ENCODE data around the gene TMCC1. TPM values are rescaled to one million over a fixed set of nuclear protein-coding genes. Genes with fewer than 3 reads are reported as not detected.
"Not testable (repeated sequence)": the region's sequence is repeated elsewhere in the genome, so short reads cannot be mapped to it uniquely, and the experiment has no call there.

TMCC1 gene
- total RNA-seq, 2 donors from 2014 or later, result 21.5 to 34.5 TPM

- Mint-ChIP-seq H3K4me1 (ENCODE audit: low read depth in 2 of 2) (no peaks in the 10 kb centered on the region), H3K27ac (no peak overlapping the region), H3K36me3 (peaks cover 18% of the 10 kb centered on the region), H3K9me3 (peaks cover 7% of the 10 kb centered on the region), H3K4me3 (no peak overlapping the region), H3K27me3 (peaks cover 3 to 8% of the 10 kb centered on the region in 2 donors)
- ATAC-seq (no peak), DNase-seq (ENCODE audit: low spot score) (no peak)
These were observed 24.0 kb upstream of the TMCC1 start for GRCh38 chr3:129917423-129918007.

- DNase-seq (ENCODE audit: low spot score) (no peak), ATAC-seq (no peak)
- H3K27ac Mint-ChIP-seq, result no peak overlapping the region
- H3K4me1 Mint-ChIP-seq (ENCODE audit: low read depth in 2 of 2), result no peaks in the 10 kb centered on the region
- H3K4me3 Mint-ChIP-seq, result no peak overlapping the region
- H3K27me3 Mint-ChIP-seq, result peaks cover 0 to 5% of the 10 kb centered on the region in 2 donors
- peaks cover 7% of the 10 kb centered on the region for H3K9me3 Mint-ChIP-seq
- H3K36me3 Mint-ChIP-seq, result peaks cover 18% of the 10 kb centered on the region
These were observed 20.1 kb upstream of the TMCC1 start for GRCh38 chr3:129913618-129914017.

GRCh38 chr3:129911261-129911861 lies 17.9 kb upstream of the TMCC1 start:
- Mint-ChIP-seq H3K4me3 (no peak overlapping the region), H3K9me3 (peaks cover 3% of the 10 kb centered on the region), H3K4me1 (ENCODE audit: low read depth in 2 of 2) (no peaks in the 10 kb centered on the region), H3K27ac (no peak overlapping the region), H3K27me3 (peaks cover 0 to 5% of the 10 kb centered on the region in 2 donors), H3K36me3 (peaks cover 13% of the 10 kb centered on the region)
- ATAC-seq (no peak), DNase-seq (ENCODE audit: low spot score) (no peak)

GRCh38 chr3:129909235-129909634 lies 15.7 kb upstream of the TMCC1 start:
- H3K27ac Mint-ChIP-seq; DNase-seq (ENCODE audit: low spot score); H3K4me1 Mint-ChIP-seq (ENCODE audit: low read depth in 2 of 2); ATAC-seq; H3K27me3 Mint-ChIP-seq; H3K4me3 Mint-ChIP-seq: not testable (repeated sequence)
- peaks cover 26% of the 10 kb centered on the region for H3K36me3 Mint-ChIP-seq
- H3K9me3 Mint-ChIP-seq, result peaks cover 18% of the 10 kb centered on the region

- Mint-ChIP-seq H3K4me3 (no peak overlapping the region), H3K9me3 (peaks cover 18% of the 10 kb centered on the region), H3K27ac (no peak overlapping the region), H3K4me1 (ENCODE audit: low read depth in 2 of 2) (no peaks in the 10 kb centered on the region), H3K27me3 (peaks cover 0 to 3% of the 10 kb centered on the region in 2 donors), H3K36me3 (peaks cover 32% of the 10 kb centered on the region)
- DNase-seq (ENCODE audit: low spot score) (no peak), ATAC-seq (no peak)
These were observed 14.9 kb upstream of the TMCC1 start for GRCh38 chr3:129908417-129908816.

GRCh38 chr3:129901272-129901671 lies 7.8 kb upstream of the TMCC1 start:
- not testable (repeated sequence) for H3K4me3 Mint-ChIP-seq; H3K27me3 Mint-ChIP-seq; H3K4me1 Mint-ChIP-seq (ENCODE audit: low read depth in 2 of 2); ATAC-seq; DNase-seq (ENCODE audit: low spot score); H3K27ac Mint-ChIP-seq
- peaks cover 25% of the 10 kb centered on the region for H3K36me3 Mint-ChIP-seq
- H3K9me3 Mint-ChIP-seq, result peaks cover 14% of the 10 kb centered on the region

- DNase-seq (ENCODE audit: low spot score), result no peak
- H3K27me3 Mint-ChIP-seq, result peaks cover 0 to 3% of the 10 kb centered on the region in 2 donors
- H3K4me1 Mint-ChIP-seq (ENCODE audit: low read depth in 2 of 2), result peaks cover 7 to 18% of the 10 kb centered on the region in 2 donors
- no peaks in the 10 kb centered on the region for H3K9me3 Mint-ChIP-seq
- H3K27ac Mint-ChIP-seq, result no peak overlapping the region
- H3K36me3 Mint-ChIP-seq, result no peaks in the 10 kb centered on the region
- no peak for ATAC-seq
- H3K4me3 Mint-ChIP-seq, result no peak overlapping the region
These were observed 3.5 kb upstream of the TMCC1 start for GRCh38 chr3:129897026-129897425.

- H3K4me3 Mint-ChIP-seq, result peak overlapping the region; percentile 85
- ATAC-seq (peak; percentile 90 to 92), DNase-seq (ENCODE audit: low spot score) (peak; percentile 88)
- H3K4me1 Mint-ChIP-seq (ENCODE audit: low read depth in 2 of 2), result peaks cover 27 to 40% of the 10 kb centered on the region in 2 donors
- H3K36me3 Mint-ChIP-seq, result no peaks in the 10 kb centered on the region
- H3K27ac Mint-ChIP-seq, result peak overlapping the region; percentile 79 to 87
- H3K9me3 Mint-ChIP-seq, result no peaks in the 10 kb centered on the region
- H3K27me3 Mint-ChIP-seq, result peaks cover 0 to 3% of the 10 kb centered on the region in 2 donors
These were observed 492 bp downstream of the TMCC1 start for GRCh38 chr3:129892857-129893580.

GRCh38 chr3:129892486-129892856 lies 1.0 kb downstream of the TMCC1 start:
- peaks cover 27 to 43% of the 10 kb centered on the region in 2 donors for H3K4me1 Mint-ChIP-seq (ENCODE audit: low read depth in 2 of 2)
- DNase-seq (ENCODE audit: low spot score) (no peak), ATAC-seq (no peak)
- H3K4me3 Mint-ChIP-seq, result peak overlapping the region; percentile 85
- peaks cover 0 to 3% of the 10 kb centered on the region in 2 donors for H3K27me3 Mint-ChIP-seq
- H3K36me3 Mint-ChIP-seq, result no peaks in the 10 kb centered on the region
- H3K9me3 Mint-ChIP-seq, result no peaks in the 10 kb centered on the region
- H3K27ac Mint-ChIP-seq, result peak overlapping the region; percentile 79 to 87

GRCh38 chr3:129890891-129891290 lies 2.6 kb downstream of the TMCC1 start:
- peak overlapping the region; percentile 7 to 83 for H3K27ac Mint-ChIP-seq
- H3K4me3 Mint-ChIP-seq, result no peak overlapping the region
- no peaks in the 10 kb centered on the region for H3K36me3 Mint-ChIP-seq
- DNase-seq (ENCODE audit: low spot score), result no peak
- peaks cover 29 to 43% of the 10 kb centered on the region in 2 donors for H3K4me1 Mint-ChIP-seq (ENCODE audit: low read depth in 2 of 2)
- ATAC-seq, result no peak
- peaks cover 0 to 3% of the 10 kb centered on the region in 2 donors for H3K27me3 Mint-ChIP-seq
- H3K9me3 Mint-ChIP-seq, result no peaks in the 10 kb centered on the region

- Mint-ChIP-seq H3K4me1 (ENCODE audit: low read depth in 2 of 2) (peaks cover 29 to 40% of the 10 kb centered on the region in 2 donors), H3K27ac (peak overlapping the region; percentile 7 to 83), H3K9me3 (no peaks in the 10 kb centered on the region), H3K4me3 (no peak overlapping the region), H3K27me3 (peaks cover 0 to 3% of the 10 kb centered on the region in 2 donors), H3K36me3 (no peaks in the 10 kb centered on the region)
- DNase-seq (ENCODE audit: low spot score), result no peak
- ATAC-seq, result no peak
These were observed 3.4 kb downstream of the TMCC1 start for GRCh38 chr3:129890125-129890524.

GRCh38 chr3:129888771-129889170 lies 4.7 kb downstream of the TMCC1 start:
- peaks cover 25 to 32% of the 10 kb centered on the region in 2 donors for H3K4me1 Mint-ChIP-seq (ENCODE audit: low read depth in 2 of 2)

GRCh38 chr3:129881261-129881660 lies 12.2 kb downstream of the TMCC1 start:
- no peak overlapping the region for H3K27ac Mint-ChIP-seq
- H3K36me3 Mint-ChIP-seq, result peaks cover 8% of the 10 kb centered on the region
- DNase-seq (ENCODE audit: low spot score), result no peak
- H3K9me3 Mint-ChIP-seq, result no peaks in the 10 kb centered on the region
- peaks cover 10 to 11% of the 10 kb centered on the region in 2 donors for H3K4me1 Mint-ChIP-seq (ENCODE audit: low read depth in 2 of 2)
- no peak overlapping the region for H3K4me3 Mint-ChIP-seq
- H3K27me3 Mint-ChIP-seq, result no peaks in the 10 kb centered on the region
- no peak for ATAC-seq

More at GRCh38 chr3:129888771-129889170, 4.7 kb downstream of the TMCC1 start:
- Mint-ChIP-seq H3K27ac (peak overlapping the region in 1 of 2 donors; percentile 10), H3K4me3 (no peak overlapping the region), H3K27me3 (no peaks in the 10 kb centered on the region), H3K36me3 (no peaks in the 10 kb centered on the region), H3K9me3 (no peaks in the 10 kb centered on the region)
- ATAC-seq (no peak), DNase-seq (ENCODE audit: low spot score) (no peak)

- Mint-ChIP-seq H3K27ac (no peak overlapping the region), H3K9me3 (no peaks in the 10 kb centered on the region), H3K4me3 (no peak overlapping the region), H3K27me3 (no peaks in the 10 kb centered on the region), H3K4me1 (ENCODE audit: low read depth in 2 of 2) (peaks cover 10 to 11% of the 10 kb centered on the region in 2 donors), H3K36me3 (peaks cover 8% of the 10 kb centered on the region)
- ATAC-seq (no peak), DNase-seq (ENCODE audit: low spot score) (no peak)
These were observed 15.2 kb downstream of the TMCC1 start for GRCh38 chr3:129878355-129878754.

All from natural killer cell treated with Interleukin-12 subunit alpha and Interleukin-12 subunit beta and Interleukin-15 and Interleukin-18, amount 100 ng/mL, for 72 hours (primary cell).